H1 (cell line): ENCODE data around the gene SFTPB. TPM values are rescaled to one million over a fixed set of nuclear protein-coding genes. Genes with fewer than 3 reads are reported as not detected.

Source experiments
- ATF3 ChIP-seq: IDR thresholded peaks from 2 replicates; pipeline ENCODE4 v1.6.1; 2011; ENCODE audit warnings: low read depth, mild to moderate bottlenecking, low read length; ENCODE audit not compliant: insufficient read depth
- BRCA1 ChIP-seq: IDR thresholded peaks from 2 replicates; pipeline ENCODE4 v1.6.1; 2012; ENCODE audit warnings: low read depth, low read length, improper control_type of control experiment
- JUN ChIP-seq: IDR thresholded peaks from 2 replicates; pipeline ENCODE4 v1.6.1; 2011; ENCODE audit warnings: low read depth, mild to moderate bottlenecking, improper control_type of control experiment, low read length
- KDM5A ChIP-seq: fragments of 200-600 bp; IDR thresholded peaks from 2 replicates; pipeline ENCODE4 v1.7.1; 2012; ENCODE audit warnings: mild to moderate bottlenecking, low read length, inconsistent platforms, mixed read lengths
- NRF1 ChIP-seq: IDR thresholded peaks from 2 replicates; pipeline ENCODE4 v1.6.1; 2011; ENCODE audit warnings: mild to moderate bottlenecking, low read depth, low read length, improper control_type of control experiment
- SP2 ChIP-seq: IDR thresholded peaks from 2 replicates; pipeline ENCODE4 v1.6.1; 2012; ENCODE audit warnings: mild to moderate bottlenecking, low read length, inconsistent platforms
- TBP ChIP-seq: IDR thresholded peaks from 2 replicates; pipeline ENCODE4 v1.6.1; 2011; ENCODE audit warnings: low read depth, low read length, improper control_type of control experiment
- USF2 ChIP-seq: IDR thresholded peaks from 2 replicates; pipeline ENCODE4 v1.6.1; 2011; ENCODE audit warnings: low read length, improper control_type of control experiment
- polyA plus RNA-seq, 7 experiments: library from polyadenylated mRNA; depleted of rRNA in 3 of 7; stranded (reverse) in 5 of 7; unstranded in 2 of 7; fragments of >200 nt in 5 of 7; fragments of 200-250 nt in 2 of 7; gene quantifications; 1 replicate in 5 of 7; 2 replicates in 1 of 7; 4 replicates in 1 of 7; pipeline versions ENCODE4 v1.2.1 to v1.2.3, GENCODE V29; 2011 to 2013; ENCODE audit warnings: missing spikeins in 2 of 7, mixed read lengths in 2 of 7
- total RNA-seq: library from RNA; stranded (reverse); fragmentation: NEBNext Ultra II Directional; extraction: Animal tissue kit (Norgen Biotek cat#: 25700); gene quantifications from 2 replicates; pipeline ENCODE4 v1.2.1, GENCODE V29; 2021

SFTPB gene
- total and polyA plus RNA-seq, 2 of the 8 experiments (the other 6 are each of a cell fraction or from before 2014, with no cell fraction given) = not detected

DNA sequence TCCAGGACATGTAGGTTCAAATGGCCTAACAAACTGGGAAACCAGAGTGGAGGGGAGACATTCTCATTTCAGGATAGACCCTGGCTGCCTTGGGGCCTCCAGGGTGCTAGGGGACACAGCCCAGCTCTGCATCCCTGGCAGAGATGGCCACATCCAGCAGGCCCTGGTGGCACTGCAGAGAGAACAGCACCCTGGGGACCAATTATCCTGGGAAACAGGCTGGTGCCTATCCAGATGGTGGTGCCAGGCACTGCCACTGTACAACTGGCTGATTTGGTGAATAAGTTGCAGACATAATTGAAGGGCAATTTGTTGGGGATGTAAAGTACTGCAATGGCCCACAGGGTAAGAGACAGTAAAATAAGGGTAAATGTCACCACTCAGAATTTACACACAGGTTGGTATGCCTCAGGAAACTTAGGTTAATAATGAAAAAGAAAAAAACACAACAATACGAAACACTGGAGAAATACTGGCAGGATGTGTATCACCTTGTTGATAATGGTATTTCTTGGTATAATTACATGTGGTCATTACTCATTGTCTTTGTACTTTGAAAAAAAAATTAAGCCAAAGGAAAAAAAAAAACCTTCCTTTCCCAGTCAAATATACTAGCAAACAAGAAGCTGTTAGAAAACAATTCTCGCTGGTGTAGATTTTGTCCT, 12.8 kb upstream of the SFTPB start (continued):
- TF ChIP-seq USF2 = no peak
- TF ChIP-seq JUN = no peak
- no peak for TF ChIP-seq NRF1
- TF ChIP-seq ATF3 = no peak
- no peak for TF ChIP-seq KDM5A
- no peak for TF ChIP-seq SP2
- no peak for TF ChIP-seq BRCA1
- no peak for TF ChIP-seq TBP
- TF ChIP-seq, all 59 proteins: peak for 0
